HEK293 (cell line): ENCODE measurements around the gene CLEC16A.

ENCODE experiments used
- BCL11A ChIP-seq: fragments of 450-650 bp; formaldehyde crosslinking; IDR thresholded peaks from 2 replicates; pipeline ENCODE4 v1.5.1; 2016; ENCODE audit warnings: low read depth, missing biosample characterization, missing genetic modification characterization
- CTCF ChIP-seq: fragments of 450-650 bp; formaldehyde crosslinking; IDR thresholded peaks from 2 replicates; pipeline ENCODE4 v1.5.1; 2016; ENCODE audit warnings: missing biosample characterization, missing genetic modification characterization
- KLF9 ChIP-seq: fragments of 450-650 bp; formaldehyde crosslinking; IDR thresholded peaks from 2 replicates; pipeline ENCODE4 v1.5.1; 2016; ENCODE audit warnings: missing biosample characterization, missing genetic modification characterization, low read depth
- MZF1 ChIP-seq: fragments of 450-650 bp; formaldehyde crosslinking; IDR thresholded peaks from 2 replicates; pipeline ENCODE4 v1.5.1; 2017; ENCODE audit warnings: missing biosample characterization, missing genetic modification characterization, borderline replicate concordance
- REPIN1 ChIP-seq: fragments of 450-650 bp; formaldehyde crosslinking; IDR thresholded peaks from 2 replicates; pipeline ENCODE4 v1.5.1; 2017; ENCODE audit warnings: missing biosample characterization, missing genetic modification characterization, low read depth
- SETDB1 ChIP-seq: IDR thresholded peaks from one replicate; pipeline ENCODE4 v1.6.1; 2017; ENCODE audit warnings: mild to moderate bottlenecking, low read length, moderate library complexity, mixed read lengths; ENCODE audit not compliant: insufficient read length
- WT1 ChIP-seq: fragments of 450-650 bp; formaldehyde crosslinking; IDR thresholded peaks from 2 replicates; pipeline ENCODE4 v1.5.1; 2016; ENCODE audit warnings: missing biosample characterization, missing genetic modification characterization
- ZBTB8A ChIP-seq: fragments of 450-650 bp; formaldehyde crosslinking; IDR thresholded peaks from 2 replicates; pipeline ENCODE4 v1.5.1; 2016; ENCODE audit warnings: missing biosample characterization, missing genetic modification characterization
- ZNF214 ChIP-seq: fragments of 450-650 bp; formaldehyde crosslinking; IDR thresholded peaks from 2 replicates; pipeline ENCODE4 v1.5.1; 2017; ENCODE audit warnings: missing biosample characterization, mild to moderate bottlenecking, missing genetic modification characterization, borderline replicate concordance
- ZNF280C ChIP-seq: fragments of 450-650 bp; formaldehyde crosslinking; IDR thresholded peaks from 2 replicates; pipeline ENCODE4 v1.5.1; 2016; ENCODE audit warnings: missing biosample characterization, missing genetic modification characterization
- ZNF324 ChIP-seq: fragments of 450-650 bp; formaldehyde crosslinking; IDR thresholded peaks from 2 replicates; pipeline ENCODE4 v1.5.1; 2016; ENCODE audit warnings: missing biosample characterization, missing genetic modification characterization
- ZNF37A ChIP-seq: fragments of 450-650 bp; IDR thresholded peaks from 2 replicates; pipeline ENCODE4 v1.5.1; 2018; ENCODE audit warnings: missing biosample characterization, missing genetic modification characterization
- ZNF548 ChIP-seq: fragments of 450-650 bp; formaldehyde crosslinking; IDR thresholded peaks from 2 replicates; pipeline ENCODE4 v1.5.1; 2016; ENCODE audit warnings: missing biosample characterization, missing genetic modification characterization
- ZNF777 ChIP-seq: fragments of 450-650 bp; formaldehyde crosslinking; IDR thresholded peaks from 2 replicates; pipeline ENCODE4 v1.5.1; 2017; ENCODE audit warnings: missing biosample characterization, missing genetic modification characterization, borderline replicate concordance

- no peak for TF ChIP-seq CTCF
- no peak for TF ChIP-seq REPIN1 (tag by site-specific recombination)
- TF ChIP-seq BCL11A (tag by site-specific recombination), result no peak
- no peak for TF ChIP-seq ZNF214 (tag by site-specific recombination)
- no peak for TF ChIP-seq ZNF324 (tag by site-specific recombination)
- TF ChIP-seq SETDB1, result no peak
- no peak for TF ChIP-seq KLF9 (tag by site-specific recombination)
- no peak for TF ChIP-seq ZNF548
- TF ChIP-seq ZNF280C (tag by site-specific recombination), result no peak
- TF ChIP-seq ZNF777 (tag by site-specific recombination), result no peak
- TF ChIP-seq MZF1, result no peak
- TF ChIP-seq ZBTB8A (tag by site-specific recombination), result no peak
- TF ChIP-seq ZNF37A (tag by site-specific recombination), result no peak
- TF ChIP-seq WT1 (tag by site-specific recombination), result no peak
These were observed 184.1 kb downstream of the CLEC16A start for GRCh38 chr16:11128211-11129141.
